Coronary artery (tissue), 2 donors: Measurements from ENCODE around the gene ACAD11.

Experiments used
- DNase-seq: peaks from one replicate; pipeline ENCODE4 v3.0.0-alpha.2; 2017; ENCODE audit warnings: low spot score
- H3K27ac ChIP-seq, 2 donors: fragments of 200-600 bp; sonication (generic); one replicate each; pipeline ENCODE4 v1.5.1; 2016 to 2019
- H3K4me3 ChIP-seq: fragments of 200-600 bp; sonication (generic); 2 replicates; pipeline ENCODE4 v1.5.1; 2016; ENCODE audit warnings: mild to moderate bottlenecking, moderate library complexity
- TF ChIP-seq, protein P1 (sequence below): fragments of 200-600 bp; sonication (generic); IDR thresholded peaks from one replicate; pipeline ENCODE4 v1.5.1; 2019; ENCODE audit warnings: antibody characterized with exemption

Gene ACAD11

GRCh38 chr3:132638706-132639105, 20.9 kb downstream of the ACAD11 start:
- TF ChIP-seq, protein P1, sequence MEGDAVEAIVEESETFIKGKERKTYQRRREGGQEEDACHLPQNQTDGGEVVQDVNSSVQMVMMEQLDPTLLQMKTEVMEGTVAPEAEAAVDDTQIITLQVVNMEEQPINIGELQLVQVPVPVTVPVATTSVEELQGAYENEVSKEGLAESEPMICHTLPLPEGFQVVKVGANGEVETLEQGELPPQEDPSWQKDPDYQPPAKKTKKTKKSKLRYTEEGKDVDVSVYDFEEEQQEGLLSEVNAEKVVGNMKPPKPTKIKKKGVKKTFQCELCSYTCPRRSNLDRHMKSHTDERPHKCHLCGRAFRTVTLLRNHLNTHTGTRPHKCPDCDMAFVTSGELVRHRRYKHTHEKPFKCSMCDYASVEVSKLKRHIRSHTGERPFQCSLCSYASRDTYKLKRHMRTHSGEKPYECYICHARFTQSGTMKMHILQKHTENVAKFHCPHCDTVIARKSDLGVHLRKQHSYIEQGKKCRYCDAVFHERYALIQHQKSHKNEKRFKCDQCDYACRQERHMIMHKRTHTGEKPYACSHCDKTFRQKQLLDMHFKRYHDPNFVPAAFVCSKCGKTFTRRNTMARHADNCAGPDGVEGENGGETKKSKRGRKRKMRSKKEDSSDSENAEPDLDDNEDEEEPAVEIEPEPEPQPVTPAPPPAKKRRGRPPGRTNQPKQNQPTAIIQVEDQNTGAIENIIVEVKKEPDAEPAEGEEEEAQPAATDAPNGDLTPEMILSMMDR, result no peak
- Histone ChIP-seq H3K4me3 (no peak overlapping the region), H3K27ac (no peak overlapping the region)
- no peak for DNase-seq

DNA sequence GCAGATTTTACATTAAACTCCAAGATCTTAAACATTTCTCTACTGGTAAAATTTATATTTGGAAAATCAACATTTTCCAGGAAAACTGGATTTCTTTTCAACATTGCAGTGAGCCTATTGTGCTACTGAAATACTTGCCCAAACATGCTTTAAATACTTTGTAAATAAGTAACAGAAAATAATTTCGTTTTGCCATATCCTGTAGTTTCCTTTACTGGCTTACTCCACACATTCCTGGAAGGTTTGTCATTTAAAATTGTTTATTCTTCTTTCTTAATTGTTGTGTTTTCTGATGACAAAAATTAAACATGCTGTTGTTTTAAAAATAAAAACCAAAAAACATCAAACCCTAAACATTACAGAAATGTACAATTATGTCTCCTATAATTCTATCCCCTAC, 22.0 kb downstream of the ACAD11 start:
- TF ChIP-seq, protein P1, result no peak
- Histone ChIP-seq H3K27ac (no peak overlapping the region), H3K4me3 (no peak overlapping the region)

DNA sequence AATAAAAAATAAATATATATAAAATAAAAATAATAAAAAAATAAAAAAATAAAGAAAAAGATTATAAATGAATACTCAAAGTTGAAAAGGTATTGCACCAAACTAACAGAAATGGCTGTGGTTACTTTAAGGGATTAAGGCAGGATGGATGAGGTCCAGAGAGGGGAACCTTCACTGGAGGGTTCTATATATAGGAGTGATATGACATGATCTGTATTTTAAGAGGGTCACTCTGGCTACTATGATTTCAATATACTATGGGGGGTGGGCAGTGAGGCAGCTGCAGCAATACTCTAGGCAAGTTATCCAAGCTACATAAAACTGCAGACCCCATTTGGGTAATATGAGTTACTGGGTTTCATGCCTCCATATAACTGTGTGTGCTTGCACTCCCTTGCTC, 24.6 kb downstream of the ACAD11 start:
- H3K27ac ChIP-seq, result no peak overlapping the region
- TF ChIP-seq, protein P1, result no peak
- DNase-seq, result no peak
- no peak overlapping the region for H3K4me3 ChIP-seq

More for the DNA sequence above, 22.0 kb downstream of the ACAD11 start:
- DNase-seq, result no peak

DNA sequence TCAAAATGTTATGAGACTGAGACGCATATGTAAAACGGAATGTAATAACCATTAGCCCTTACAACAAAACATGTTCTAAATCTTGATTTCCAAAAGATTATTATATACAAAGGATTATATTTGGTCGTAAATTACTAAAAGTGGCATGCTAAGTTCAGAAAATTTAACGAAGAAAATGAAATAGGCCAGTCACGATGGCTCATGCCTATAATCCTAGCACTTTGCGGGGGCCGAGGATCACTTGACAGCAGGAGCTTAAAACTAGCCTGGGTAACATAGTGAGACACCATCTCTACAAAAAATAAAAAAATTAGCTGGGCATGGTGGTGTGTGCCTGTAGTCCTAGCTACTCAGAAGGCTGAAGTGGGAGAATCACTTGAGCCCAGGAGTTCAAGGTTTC, 29.0 kb downstream of the ACAD11 start:
- TF ChIP-seq, protein P1, result no peak

GRCh38 chr3:132629928-132630327, 29.7 kb downstream of the ACAD11 start:
- TF ChIP-seq, protein P1, result no peak

More for the DNA sequence above, 29.0 kb downstream of the ACAD11 start:
- Histone ChIP-seq H3K27ac (no peak overlapping the region), H3K4me3 (no peak overlapping the region)
- DNase-seq, result no peak

GRCh38 chr3:132628157-132628556, 31.5 kb downstream of the ACAD11 start:
- no peak for DNase-seq
- no peak overlapping the region for H3K27ac ChIP-seq
- TF ChIP-seq, protein P1, result no peak
- no peak overlapping the region for H3K4me3 ChIP-seq

More at GRCh38 chr3:132629928-132630327, 29.7 kb downstream of the ACAD11 start:
- no peak overlapping the region for H3K27ac ChIP-seq
- DNase-seq, result no peak
- no peak overlapping the region for H3K4me3 ChIP-seq

GRCh38 chr3:132626955-132627354, 32.7 kb downstream of the ACAD11 start:
- TF ChIP-seq, protein P1, result no peak
- no peak for DNase-seq
- H3K4me3 ChIP-seq, result no peak overlapping the region
- H3K27ac ChIP-seq, result no peak overlapping the region
